GM23338 (cell line): Measurements from ENCODE around the gene KRT37. TPM values are rescaled to one million over a fixed set of nuclear protein-coding genes. Genes with fewer than 3 reads are reported as not detected.
A peak's percentile ranks its signal among the peaks of the same experiment; 100 is the strongest.

Source experiments
- ATAC-seq: fragments of 200-7000 bp; cut with Tn5 transposase; 3 replicates; pipeline ENCODE4 v1.9.1; 2020
- DNase-seq: peaks from one replicate; pipeline ENCODE4 v3.0.0-alpha.2; 2015; ENCODE audit warnings: low spot score
- H2AFZ ChIP-seq: fragments of 200-600 bp; sonication (generic); 2 replicates; pipeline ENCODE4 v1.8.0; 2016; ENCODE audit warnings: antibody characterized with exemption, mild to moderate bottlenecking, moderate library complexity
- H3F3A ChIP-seq: fragments of 200-600 bp; sonication (generic); replicated peaks from 2 replicates; pipeline ENCODE4 v1.8.0; 2017; ENCODE audit warnings: antibody characterized with exemption, mixed run types, low read depth
- H3K27ac ChIP-seq: fragments of 200-600 bp; sonication (generic); 2 replicates; pipeline ENCODE4 v1.6.1; 2016; ENCODE audit warnings: low read depth
- H3K27me3 ChIP-seq: fragments of 200-600 bp; sonication (generic); 2 replicates; pipeline ENCODE4 v1.8.0; 2016; ENCODE audit warnings: mild to moderate bottlenecking, mixed run types, moderate library complexity; ENCODE audit not compliant: insufficient read depth
- H3K36me3 ChIP-seq: fragments of 200-600 bp; sonication (generic); 2 replicates; pipeline ENCODE4 v1.8.0; 2016; ENCODE audit warnings: mild to moderate bottlenecking; ENCODE audit not compliant: insufficient read depth
- H3K4me1 ChIP-seq: fragments of 200-600 bp; sonication (generic); 2 replicates; pipeline ENCODE4 v1.8.0; 2016; ENCODE audit warnings: mild to moderate bottlenecking, moderate library complexity; ENCODE audit not compliant: insufficient read depth
- H3K4me2 ChIP-seq: fragments of 200-600 bp; sonication (generic); 2 replicates; pipeline ENCODE4 v1.7.1; 2017; ENCODE audit warnings: mixed run types
- H3K4me3 ChIP-seq: fragments of 200-600 bp; sonication (generic); 2 replicates; pipeline ENCODE4 v1.6.1; 2016; ENCODE audit warnings: mixed run types
- H3K79me2 ChIP-seq: fragments of 200-600 bp; sonication (generic); replicated peaks from 2 replicates; pipeline ENCODE4 v1.8.0; 2017; ENCODE audit warnings: mild to moderate bottlenecking; ENCODE audit not compliant: insufficient read depth
- H3K9me2 ChIP-seq: fragments of 200-600 bp; sonication (generic); 2 replicates; pipeline ENCODE4 v1.8.0; 2017; ENCODE audit not compliant: insufficient read depth
- H4K20me1 ChIP-seq: fragments of 200-600 bp; sonication (generic); replicated peaks from 2 replicates; pipeline ENCODE4 v1.8.0; 2017; ENCODE audit warnings: mild to moderate bottlenecking; ENCODE audit not compliant: insufficient read depth
- H3K27ac Mint-ChIP-seq: 2 replicates; pipeline ENCODE4 v1.8.0; 2020; ENCODE audit warnings: inconsistent platforms, mild to moderate bottlenecking, moderate library complexity, mixed read lengths
- H3K27me3 Mint-ChIP-seq: 3 replicates; pipeline ENCODE4 v1.8.0; 2022; ENCODE audit warnings: low read depth, mild to moderate bottlenecking, moderate library complexity, mixed read lengths, inconsistent platforms; ENCODE audit not compliant: insufficient read depth, poor library complexity
- H3K36me3 Mint-ChIP-seq: 3 replicates; pipeline ENCODE4 v1.8.0; 2021; ENCODE audit warnings: low read depth, mild to moderate bottlenecking, inconsistent platforms, moderate library complexity, mixed read lengths
- H3K4me1 Mint-ChIP-seq: 3 replicates; pipeline ENCODE4 v1.8.0; 2020; ENCODE audit warnings: mild to moderate bottlenecking, inconsistent platforms, mixed read lengths
- H3K4me3 Mint-ChIP-seq: 3 replicates; pipeline ENCODE4 v1.8.0; 2021; ENCODE audit warnings: moderate library complexity, mild to moderate bottlenecking, inconsistent platforms, mixed read lengths
- H3K9me3 Mint-ChIP-seq: 3 replicates; pipeline ENCODE4 v1.8.0; 2020; ENCODE audit warnings: moderate library complexity, mild to moderate bottlenecking, inconsistent platforms, mixed read lengths
- CREB1 ChIP-seq: fragments of 250-450 bp; sonication (Bioruptor Pico); IDR thresholded peaks from 2 replicates; pipeline ENCODE4 v1.5.0; 2020; ENCODE audit warnings: low read depth, mild to moderate bottlenecking, moderate library complexity
- EZH2 ChIP-seq: fragments of 200-600 bp; sonication (generic); IDR thresholded peaks from one replicate; pipeline ENCODE4 v1.8.0; 2017; ENCODE audit warnings: antibody characterized with exemption, mild to moderate bottlenecking, low read depth; ENCODE audit not compliant: unreplicated experiment
- EZH2phosphoT487 ChIP-seq: fragments of 200-600 bp; sonication (generic); IDR thresholded peaks from one replicate; pipeline ENCODE4 v1.8.1; 2018; ENCODE audit warnings: antibody characterized with exemption; ENCODE audit not compliant: unreplicated experiment
- JUNB ChIP-seq: IDR thresholded peaks from one replicate; pipeline ENCODE4 v1.6.1; 2016; ENCODE audit warnings: antibody characterized with exemption; ENCODE audit not compliant: unreplicated experiment
- NANOG ChIP-seq: IDR thresholded peaks from 2 replicates; pipeline ENCODE4 v1.6.1; 2016; ENCODE audit warnings: antibody characterized with exemption, borderline replicate concordance
- POLR2AphosphoS5 ChIP-seq: IDR thresholded peaks from 2 replicates; pipeline ENCODE4 v1.6.1; 2016; ENCODE audit warnings: antibody characterized with exemption, low read depth
- REST ChIP-seq: IDR thresholded peaks from one replicate; pipeline ENCODE4 v1.6.1; 2018; ENCODE audit warnings: antibody characterized with exemption; ENCODE audit not compliant: unreplicated experiment
- STAT1 ChIP-seq: IDR thresholded peaks from one replicate; pipeline ENCODE4 v1.6.1; 2016; ENCODE audit warnings: antibody characterized with exemption; ENCODE audit not compliant: unreplicated experiment
- ZNF114 ChIP-seq: fragments of 250-450 bp; sonication (Bioruptor Pico); IDR thresholded peaks from 2 replicates; pipeline ENCODE4 v1.5.0; 2020; ENCODE audit warnings: mild to moderate bottlenecking, moderate library complexity
- ZNF331 ChIP-seq: fragments of 250-450 bp; sonication (Bioruptor Pico); IDR thresholded peaks from 2 replicates; pipeline ENCODE4 v1.5.0; 2020; ENCODE audit warnings: low read depth, mild to moderate bottlenecking, moderate library complexity
- ZNF462 ChIP-seq: fragments of 250-450 bp; sonication (Bioruptor Pico); IDR thresholded peaks from 2 replicates; pipeline ENCODE4 v1.5.0; 2020; ENCODE audit warnings: mild to moderate bottlenecking, moderate library complexity
- polyA plus RNA-seq: library from polyadenylated mRNA; unstranded; fragments of >200 nt; fragmentation: Nextera tagmentation; extraction: Ambion mirVana; gene quantifications from 2 replicates; pipeline ENCODE4 v1.2.1, GENCODE V29; 2016
- total RNA-seq: library from RNA; depleted of rRNA; stranded (reverse); fragments of >200 nt; shearing (Covaris generic); gene quantifications from 2 replicates; pipeline ENCODE4 v1.2.3, GENCODE V29; 2014
- TF ChIP-seq, protein P1 (sequence below), 2 experiments: fragments of 200-600 bp in 1 of 2; sonication (generic) in 1 of 2; conservative IDR thresholded peaks; 2 replicates each; pipeline versions ENCODE4 v1.5.1 to v1.6.1; 2016 to 2017; ENCODE audit warnings: antibody characterized with exemption in 2 of 2, low read depth in 2 of 2, mild to moderate bottlenecking in 2 of 2, moderate library complexity in 1 of 2
- TF ChIP-seq, protein P2 (sequence below): IDR thresholded peaks from 2 replicates; pipeline ENCODE4 v1.6.1; 2016; ENCODE audit warnings: antibody characterized with exemption

Gene KRT37
- total and polyA plus RNA-seq, 2 experiments from 2014 or later = not detected

DNA sequence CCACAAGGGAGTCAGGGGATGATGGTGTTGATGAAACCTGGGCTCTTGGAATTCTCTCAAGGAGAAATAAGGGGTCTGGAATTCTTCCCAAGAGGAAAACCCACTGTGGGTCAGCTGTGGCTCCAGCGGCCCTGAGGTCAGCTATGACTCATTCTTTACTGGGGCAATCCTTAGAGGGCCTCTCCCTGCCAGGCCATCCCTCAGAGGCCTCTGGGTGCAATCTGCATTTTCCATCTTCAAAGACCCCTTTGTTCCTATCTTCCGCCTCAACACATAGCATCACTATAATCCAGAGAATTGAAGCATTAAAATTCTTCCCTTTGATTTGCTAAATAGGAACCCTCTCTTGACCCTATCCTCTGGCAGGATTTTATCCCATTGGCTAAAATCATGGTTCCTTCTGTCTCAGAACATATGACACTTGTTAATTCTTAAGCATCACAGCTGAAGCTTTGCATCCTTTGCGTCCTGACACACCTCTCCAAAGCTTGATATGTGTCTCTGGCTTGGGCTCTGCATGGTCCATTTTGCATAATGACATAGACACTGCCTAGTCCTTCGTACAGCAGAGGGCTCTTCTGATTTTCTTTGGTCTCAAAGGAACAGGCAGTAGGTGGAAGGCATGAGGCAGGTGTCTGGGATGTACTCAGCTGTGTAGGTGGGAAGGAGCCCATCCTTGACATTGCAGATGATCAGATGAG, 4.4 kb upstream of the KRT37 start:
- no peaks in the 10 kb centered on the region for H3K36me3 ChIP-seq
- TF ChIP-seq, protein P1, sequence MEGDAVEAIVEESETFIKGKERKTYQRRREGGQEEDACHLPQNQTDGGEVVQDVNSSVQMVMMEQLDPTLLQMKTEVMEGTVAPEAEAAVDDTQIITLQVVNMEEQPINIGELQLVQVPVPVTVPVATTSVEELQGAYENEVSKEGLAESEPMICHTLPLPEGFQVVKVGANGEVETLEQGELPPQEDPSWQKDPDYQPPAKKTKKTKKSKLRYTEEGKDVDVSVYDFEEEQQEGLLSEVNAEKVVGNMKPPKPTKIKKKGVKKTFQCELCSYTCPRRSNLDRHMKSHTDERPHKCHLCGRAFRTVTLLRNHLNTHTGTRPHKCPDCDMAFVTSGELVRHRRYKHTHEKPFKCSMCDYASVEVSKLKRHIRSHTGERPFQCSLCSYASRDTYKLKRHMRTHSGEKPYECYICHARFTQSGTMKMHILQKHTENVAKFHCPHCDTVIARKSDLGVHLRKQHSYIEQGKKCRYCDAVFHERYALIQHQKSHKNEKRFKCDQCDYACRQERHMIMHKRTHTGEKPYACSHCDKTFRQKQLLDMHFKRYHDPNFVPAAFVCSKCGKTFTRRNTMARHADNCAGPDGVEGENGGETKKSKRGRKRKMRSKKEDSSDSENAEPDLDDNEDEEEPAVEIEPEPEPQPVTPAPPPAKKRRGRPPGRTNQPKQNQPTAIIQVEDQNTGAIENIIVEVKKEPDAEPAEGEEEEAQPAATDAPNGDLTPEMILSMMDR (conservative IDR thresholded peaks at IDR 0.05; ENCODE audit: low read depth in 2 of 2) = no peak
- TF ChIP-seq CREB1 (CRISPR knock-in tag) (no peak), EZH2phosphoT487 (no peak), ZNF331 (CRISPR knock-in tag) (no peak), NANOG (no peak), ZNF114 (CRISPR knock-in tag) (no peak), ZNF462 (CRISPR knock-in tag) (no peak), EZH2 (no peak), JUNB (no peak), POLR2AphosphoS5 (no peak), REST (no peak), STAT1 (no peak)
- TF ChIP-seq, protein P2, sequence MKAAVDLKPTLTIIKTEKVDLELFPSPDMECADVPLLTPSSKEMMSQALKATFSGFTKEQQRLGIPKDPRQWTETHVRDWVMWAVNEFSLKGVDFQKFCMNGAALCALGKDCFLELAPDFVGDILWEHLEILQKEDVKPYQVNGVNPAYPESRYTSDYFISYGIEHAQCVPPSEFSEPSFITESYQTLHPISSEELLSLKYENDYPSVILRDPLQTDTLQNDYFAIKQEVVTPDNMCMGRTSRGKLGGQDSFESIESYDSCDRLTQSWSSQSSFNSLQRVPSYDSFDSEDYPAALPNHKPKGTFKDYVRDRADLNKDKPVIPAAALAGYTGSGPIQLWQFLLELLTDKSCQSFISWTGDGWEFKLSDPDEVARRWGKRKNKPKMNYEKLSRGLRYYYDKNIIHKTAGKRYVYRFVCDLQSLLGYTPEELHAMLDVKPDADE = no peak
- no peaks in the 10 kb centered on the region for H4K20me1 ChIP-seq
- H3K27ac ChIP-seq = no peak overlapping the region
- Mint-ChIP-seq H3K4me3 (no peak overlapping the region), H3K9me3 (no peaks in the 10 kb centered on the region), H3K36me3 (no peaks in the 10 kb centered on the region), H3K27me3 (no peaks in the 10 kb centered on the region), H3K27ac (no peak overlapping the region), H3K4me1 (peaks cover 7% of the 10 kb centered on the region; the same call in 2 of the 3 replicates)
- H3F3A ChIP-seq = no peaks in the 10 kb centered on the region
- peaks cover 5% of the 10 kb centered on the region; the same call in 1 of the 2 replicates for H3K4me1 ChIP-seq
- H3K4me2 ChIP-seq = no peak overlapping the region
- no peak overlapping the region for H3K4me3 ChIP-seq
- DNase-seq (no peak), ATAC-seq (peak; percentile 46; the same call in 2 of the 3 replicates)
- H3K9me2 ChIP-seq = no peaks in the 10 kb centered on the region
- no peak overlapping the region for H2AFZ ChIP-seq
- H3K27me3 ChIP-seq = no peaks in the 10 kb centered on the region
- H3K79me2 ChIP-seq = no peaks in the 10 kb centered on the region
